H9 (cell line): ENCODE measurements around the gene RRBP1. TPM values are rescaled to one million over a fixed set of nuclear protein-coding genes. Genes with fewer than 3 reads are reported as not detected.

Experiments
- DNase-seq: peaks from one replicate; pipeline ENCODE4 v3.0.0-alpha.2; 2017
- H2AFZ ChIP-seq: one replicate; pipeline ENCODE4 v1.6.1; 2013; ENCODE audit warnings: mild to moderate bottlenecking, low read length, control low read depth, moderate library complexity
- H2AK5ac ChIP-seq: 2 replicates; pipeline ENCODE4 v1.6.1; 2013; ENCODE audit warnings: low read length, control low read depth, mixed read lengths; ENCODE audit not compliant: insufficient read length
- H2BK120ac ChIP-seq: one replicate; pipeline ENCODE4 v1.6.1; 2013; ENCODE audit warnings: low read depth, mild to moderate bottlenecking, low read length, control low read depth, inconsistent platforms; ENCODE audit not compliant: poor library complexity, severe bottlenecking
- H2BK12ac ChIP-seq: 2 replicates; pipeline ENCODE4 v1.6.1; 2013; ENCODE audit warnings: low read length, control low read depth, mixed read lengths, low read depth; ENCODE audit not compliant: insufficient read length
- H2BK15ac ChIP-seq: 2 replicates; pipeline ENCODE4 v1.6.1; 2013; ENCODE audit warnings: low read depth, low read length, control low read depth
- H2BK20ac ChIP-seq: one replicate; pipeline ENCODE4 v1.6.1; 2013; ENCODE audit warnings: low read depth, mild to moderate bottlenecking, low read length, control low read depth, inconsistent platforms; ENCODE audit not compliant: poor library complexity, severe bottlenecking
- H2BK5ac ChIP-seq: 2 replicates; pipeline ENCODE4 v1.6.1; 2013; ENCODE audit warnings: low read length, control low read depth, mixed read lengths; ENCODE audit not compliant: insufficient read length
- H3K14ac ChIP-seq: 2 replicates; pipeline ENCODE4 v1.6.1; 2013; ENCODE audit warnings: low read length, control low read depth; ENCODE audit not compliant: insufficient read depth
- H3K18ac ChIP-seq: 2 replicates; pipeline ENCODE4 v1.6.1; 2013; ENCODE audit warnings: low read depth, mild to moderate bottlenecking, mixed read lengths, low read length, control low read depth; ENCODE audit not compliant: insufficient read length
- H3K23ac ChIP-seq: 2 replicates; pipeline ENCODE4 v1.6.1; 2013; ENCODE audit warnings: low read length, control low read depth, mixed read lengths, low read depth; ENCODE audit not compliant: insufficient read length
- H3K23me2 ChIP-seq: 2 replicates; pipeline ENCODE4 v1.6.1; 2013; ENCODE audit warnings: low read depth, mild to moderate bottlenecking, mixed read lengths, low read length, control low read depth; ENCODE audit not compliant: insufficient read length, poor library complexity, severe bottlenecking
- H3K27ac ChIP-seq: 2 replicates; pipeline ENCODE4 v1.5.1; 2013; ENCODE audit warnings: low read length, control low read depth, mixed read lengths, low read depth; ENCODE audit not compliant: insufficient read length
- H3K27me3 ChIP-seq: 2 replicates; pipeline ENCODE4 v1.6.1; 2013; ENCODE audit warnings: low read length, control low read depth, inconsistent platforms; ENCODE audit not compliant: insufficient read depth
- H3K4ac ChIP-seq: 2 replicates; pipeline ENCODE4 v1.6.1; 2013; ENCODE audit warnings: low read depth, mild to moderate bottlenecking, control low read depth, inconsistent platforms, low read length, moderate library complexity
- H3K4me1 ChIP-seq: 2 replicates; pipeline ENCODE4 v1.6.1; 2013; ENCODE audit warnings: low read length, control low read depth, inconsistent platforms; ENCODE audit not compliant: insufficient read depth
- H3K4me2 ChIP-seq: 2 replicates; pipeline ENCODE4 v1.6.1; 2013; ENCODE audit warnings: low read length, control low read depth, mixed read lengths; ENCODE audit not compliant: insufficient read length, insufficient read depth
- H3K56ac ChIP-seq: 2 replicates; pipeline ENCODE4 v1.6.1; 2013; ENCODE audit warnings: low read depth, mild to moderate bottlenecking, mixed read lengths, low read length, control low read depth; ENCODE audit not compliant: insufficient read length
- H3K79me1 ChIP-seq: 2 replicates; pipeline ENCODE4 v1.6.1; 2013; ENCODE audit warnings: low read depth, mild to moderate bottlenecking, moderate library complexity, low read length, control low read depth, inconsistent platforms; ENCODE audit not compliant: insufficient read depth, poor library complexity, severe bottlenecking
- H3K79me2 ChIP-seq: 2 replicates; pipeline ENCODE4 v1.6.1; 2013; ENCODE audit warnings: low read length, control low read depth, inconsistent platforms; ENCODE audit not compliant: insufficient read depth
- H3K9ac ChIP-seq: 2 replicates; pipeline ENCODE4 v1.6.1; 2013; ENCODE audit warnings: low read length, control low read depth, mixed read lengths; ENCODE audit not compliant: insufficient read length; ENCODE audit errors: extremely low read depth
- H3K9me3 ChIP-seq: one replicate; pipeline ENCODE4 v1.6.1; 2013; ENCODE audit warnings: low read depth, low read length, inconsistent platforms; ENCODE audit not compliant: control insufficient read depth
- H3T11ph ChIP-seq: one replicate; pipeline ENCODE4 v1.6.1; 2013; ENCODE audit warnings: mild to moderate bottlenecking, low read length, control low read depth, inconsistent platforms
- H4K20me1 ChIP-seq: one replicate; pipeline ENCODE4 v1.6.1; 2013; ENCODE audit not compliant: control insufficient read depth, insufficient read length, insufficient read depth
- H4K5ac ChIP-seq: 2 replicates; pipeline ENCODE4 v1.6.1; 2013; ENCODE audit warnings: low read depth, mild to moderate bottlenecking, mixed read lengths, low read length, control low read depth; ENCODE audit not compliant: insufficient read length
- H4K8ac ChIP-seq: replicated peaks from 2 replicates; pipeline ENCODE4 v1.6.1; 2013; ENCODE audit warnings: low read length, control low read depth, mixed read lengths, low read depth; ENCODE audit not compliant: insufficient read length
- H4K91ac ChIP-seq: 2 replicates; pipeline ENCODE4 v1.6.1; 2013; ENCODE audit warnings: low read depth, mild to moderate bottlenecking, moderate library complexity, mixed read lengths, low read length, control low read depth; ENCODE audit not compliant: insufficient read length
- H3K27ac Mint-ChIP-seq, 3 experiments: 2 replicates in 2 of 3; 3 replicates in 1 of 3; pipeline ENCODE4 v1.8.0; 2020 to 2021; ENCODE audit warnings: mixed read lengths in 3 of 3, mild to moderate bottlenecking in 1 of 3, moderate library complexity in 1 of 3
- H3K27me3 Mint-ChIP-seq: 2 replicates; pipeline ENCODE4 v1.8.0; 2021; ENCODE audit warnings: low read depth, mild to moderate bottlenecking, moderate library complexity, mixed read lengths
- H3K36me3 Mint-ChIP-seq, 3 experiments: 2 replicates in 2 of 3; 3 replicates in 1 of 3; pipeline ENCODE4 v1.8.0; 2020 to 2021; ENCODE audit warnings: low read depth in 3 of 3, mixed read lengths in 3 of 3; ENCODE audit not compliant: insufficient read depth in 1 of 3
- H3K4me1 Mint-ChIP-seq, 2 experiments: 2 replicates each; pipeline ENCODE4 v1.8.0; 2020; ENCODE audit warnings: mixed read lengths in 2 of 2
- H3K4me3 Mint-ChIP-seq, 2 experiments: 2 replicates in 1 of 2; 3 replicates in 1 of 2; pipeline ENCODE4 v1.8.0; 2020 to 2021; ENCODE audit warnings: mild to moderate bottlenecking in 2 of 2, mixed read lengths in 2 of 2, moderate library complexity in 1 of 2
- H3K9me3 Mint-ChIP-seq, 2 experiments: 2 replicates in 1 of 2; 3 replicates in 1 of 2; pipeline ENCODE4 v1.8.0; 2020; ENCODE audit warnings: mild to moderate bottlenecking in 2 of 2, mixed read lengths in 2 of 2, moderate library complexity in 1 of 2
- WGBS: extraction: QIAGEN DNeasy Blood & Tissue Kit; methylation state at CpG from one replicate; pipeline ENCODE4 v1.1.7; 2013; ENCODE audit warnings: missing lambda C conversion rate, low lambda C conversion rate, mixed read lengths; ENCODE audit not compliant: insufficient read length; ENCODE audit errors: extremely low coverage; 5-methylcytosine and 5-hydroxymethylcytosine counted together
- total RNA-seq: library from RNA; stranded (reverse); gene quantifications from 2 replicates; pipeline ENCODE4 v1.2.1, GENCODE V29; 2021
- TF ChIP-seq, protein P1 (sequence below): fragments of 200-600 bp; sonication (generic); conservative IDR thresholded peaks from 3 replicates; pipeline ENCODE4 v1.8.0; 2021; ENCODE audit warnings: antibody characterized with exemption, mild to moderate bottlenecking

RRBP1 gene
- total RNA-seq, 1 experiment from 2014 or later = 97.8 TPM

DNA sequence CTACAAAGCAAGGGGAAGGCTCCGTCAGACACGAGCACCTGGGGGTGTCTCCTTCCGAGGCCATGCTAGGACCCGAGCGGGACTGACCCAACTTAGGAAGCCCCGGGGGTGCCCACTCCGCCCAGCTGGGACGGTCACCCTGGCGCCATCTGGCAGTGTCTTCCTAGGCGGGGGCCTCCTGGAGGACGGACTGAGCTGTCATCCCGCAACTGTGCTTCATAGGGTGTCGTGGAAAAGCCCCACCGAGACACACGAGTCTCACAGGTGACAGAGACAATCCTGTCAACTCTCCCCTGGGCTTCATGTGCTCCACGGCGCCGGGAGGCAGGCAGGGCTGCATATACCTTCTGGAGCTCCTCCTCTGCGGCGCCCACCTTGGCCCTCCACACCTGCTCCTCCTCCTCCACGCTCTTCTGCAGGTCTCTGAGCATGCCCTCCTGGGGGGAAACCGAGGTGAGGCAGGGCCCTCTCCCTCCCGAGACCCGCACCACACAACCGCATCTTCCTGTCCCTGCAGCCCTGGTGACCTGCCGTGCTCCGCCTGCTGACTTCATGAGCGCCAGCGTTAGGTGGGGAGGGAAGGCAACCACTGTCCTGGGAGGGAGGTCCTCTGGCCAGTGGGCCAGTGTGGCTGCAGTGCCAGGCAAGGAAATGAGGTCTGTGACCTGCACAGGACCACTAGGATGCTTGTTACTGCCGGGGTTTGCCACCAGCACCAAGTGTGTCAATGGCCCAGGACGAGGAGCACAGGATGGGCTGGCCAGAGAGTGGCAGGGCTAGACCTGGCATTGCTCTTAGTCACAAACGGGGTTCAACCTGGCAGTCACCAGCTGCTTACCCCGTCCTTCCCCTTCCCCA lies 61.4 kb downstream of the RRBP1 start:
- no peaks in the 10 kb centered on the region for H3K23me2 ChIP-seq
- peak; percentile 25 for DNase-seq
- H2BK20ac ChIP-seq = no peak overlapping the region
- H3K27me3 Mint-ChIP-seq = no peaks in the 10 kb centered on the region
- H4K91ac ChIP-seq = no peak overlapping the region
- H2AFZ ChIP-seq = no peak overlapping the region
- H3K4ac ChIP-seq = no peak overlapping the region
- H3K18ac ChIP-seq = no peak overlapping the region
- no peaks in the 10 kb centered on the region for H3K9me3 Mint-ChIP-seq
- WGBS = no CpG with 5 or more reads among the region's 33 CpGs
- no peaks in the 10 kb centered on the region for H3K4me1 ChIP-seq
- peaks cover 2% of the 10 kb centered on the region for H4K20me1 ChIP-seq
- H3K36me3 Mint-ChIP-seq = peaks cover 24 to 67% (median 60%) of the 10 kb centered on the region in 3 experiments; a peak in 6 of 7 replicates
- no peaks in the 10 kb centered on the region for H3K9me3 ChIP-seq
- no peak overlapping the region for H3K4me3 Mint-ChIP-seq
- no peak overlapping the region for H4K8ac ChIP-seq
- no peak overlapping the region for H2BK15ac ChIP-seq
- no peak overlapping the region for H2BK12ac ChIP-seq
- no peaks in the 10 kb centered on the region for H3K79me2 ChIP-seq
- H3K4me2 ChIP-seq = no peak overlapping the region
- H3K9ac ChIP-seq = no peak overlapping the region
- no peak overlapping the region for H2BK5ac ChIP-seq
- H3K79me1 ChIP-seq = no peaks in the 10 kb centered on the region
- H3K56ac ChIP-seq = no peak overlapping the region
- H3K27ac ChIP-seq = no peak overlapping the region
- H3K27me3 ChIP-seq = no peaks in the 10 kb centered on the region
- no peak overlapping the region for H3K23ac ChIP-seq
- no peak overlapping the region for H3K14ac ChIP-seq
- no peak overlapping the region for H3T11ph ChIP-seq
- no peak overlapping the region for H2AK5ac ChIP-seq
- H4K5ac ChIP-seq = no peak overlapping the region
- 0 out of 7 replicates have a peak overlapping the region, but pooled peaks of 1 of the 3 experiments have one; percentile 18 for H3K27ac Mint-ChIP-seq
- H3K4me1 Mint-ChIP-seq = 0 out of 4 replicates have a peak, but pooled peaks cover 0 to 3% of the 10 kb centered on the region in 2 experiments
- no peak overlapping the region for H2BK120ac ChIP-seq
- TF ChIP-seq, protein P1, sequence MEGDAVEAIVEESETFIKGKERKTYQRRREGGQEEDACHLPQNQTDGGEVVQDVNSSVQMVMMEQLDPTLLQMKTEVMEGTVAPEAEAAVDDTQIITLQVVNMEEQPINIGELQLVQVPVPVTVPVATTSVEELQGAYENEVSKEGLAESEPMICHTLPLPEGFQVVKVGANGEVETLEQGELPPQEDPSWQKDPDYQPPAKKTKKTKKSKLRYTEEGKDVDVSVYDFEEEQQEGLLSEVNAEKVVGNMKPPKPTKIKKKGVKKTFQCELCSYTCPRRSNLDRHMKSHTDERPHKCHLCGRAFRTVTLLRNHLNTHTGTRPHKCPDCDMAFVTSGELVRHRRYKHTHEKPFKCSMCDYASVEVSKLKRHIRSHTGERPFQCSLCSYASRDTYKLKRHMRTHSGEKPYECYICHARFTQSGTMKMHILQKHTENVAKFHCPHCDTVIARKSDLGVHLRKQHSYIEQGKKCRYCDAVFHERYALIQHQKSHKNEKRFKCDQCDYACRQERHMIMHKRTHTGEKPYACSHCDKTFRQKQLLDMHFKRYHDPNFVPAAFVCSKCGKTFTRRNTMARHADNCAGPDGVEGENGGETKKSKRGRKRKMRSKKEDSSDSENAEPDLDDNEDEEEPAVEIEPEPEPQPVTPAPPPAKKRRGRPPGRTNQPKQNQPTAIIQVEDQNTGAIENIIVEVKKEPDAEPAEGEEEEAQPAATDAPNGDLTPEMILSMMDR = no peak
